NB4 (cell line): ENCODE data around the gene RNF7.
"Not testable (repeated sequence)": the region's sequence is repeated elsewhere in the genome, so short reads cannot be mapped to it uniquely, and the experiment has no call there.

Experiments used
- DNase-seq: peaks from one replicate; pipeline ENCODE4 v3.0.0; 2010; ENCODE audit warnings: low read depth
- H3K4me3 ChIP-seq: one replicate; pipeline ENCODE4 v1.5.1; 2011; ENCODE audit warnings: mild to moderate bottlenecking, low read depth, low read length, moderate library complexity
- MYC ChIP-seq: IDR thresholded peaks from 2 replicates; pipeline ENCODE4 v1.6.1; 2011; ENCODE audit warnings: low read depth, low read length
- POLR2A ChIP-seq: IDR thresholded peaks from 2 replicates; pipeline ENCODE4 v1.6.1; 2011; ENCODE audit warnings: mild to moderate bottlenecking; ENCODE audit not compliant: insufficient read length; ENCODE audit errors: extremely low read depth
- TF ChIP-seq, protein P1 (sequence below): IDR thresholded peaks from one replicate; pipeline ENCODE4 v1.5.1; 2012; ENCODE audit warnings: low read depth, low read length
- TF ChIP-seq, protein P2 (sequence below): IDR thresholded peaks from 2 replicates; pipeline ENCODE4 v1.6.1; 2011; ENCODE audit warnings: low read depth, low read length

Gene RNF7

DNA sequence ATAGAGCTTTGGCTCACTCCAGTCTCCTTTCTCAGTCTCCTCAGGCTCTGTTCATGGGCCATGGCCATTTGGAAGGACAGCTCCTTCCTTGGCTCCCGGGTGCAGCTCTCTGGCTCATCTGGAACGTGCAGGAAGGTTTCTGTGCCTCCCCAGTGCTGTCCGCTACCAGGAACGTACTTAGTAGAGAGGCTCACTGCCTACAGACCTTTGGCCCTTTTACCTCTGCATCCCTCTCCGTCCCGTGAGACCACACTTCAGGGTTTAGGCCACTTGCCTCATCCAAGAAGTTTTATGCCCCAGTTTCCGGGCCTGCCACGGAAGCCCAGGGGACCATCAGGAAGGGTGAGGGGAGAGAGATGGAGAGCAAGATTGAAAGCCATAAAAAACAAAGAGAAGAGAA, 46.0 kb downstream of the RNF7 start:
- no peak for DNase-seq
- no peak overlapping the region for H3K4me3 ChIP-seq
- TF ChIP-seq, protein P1, sequence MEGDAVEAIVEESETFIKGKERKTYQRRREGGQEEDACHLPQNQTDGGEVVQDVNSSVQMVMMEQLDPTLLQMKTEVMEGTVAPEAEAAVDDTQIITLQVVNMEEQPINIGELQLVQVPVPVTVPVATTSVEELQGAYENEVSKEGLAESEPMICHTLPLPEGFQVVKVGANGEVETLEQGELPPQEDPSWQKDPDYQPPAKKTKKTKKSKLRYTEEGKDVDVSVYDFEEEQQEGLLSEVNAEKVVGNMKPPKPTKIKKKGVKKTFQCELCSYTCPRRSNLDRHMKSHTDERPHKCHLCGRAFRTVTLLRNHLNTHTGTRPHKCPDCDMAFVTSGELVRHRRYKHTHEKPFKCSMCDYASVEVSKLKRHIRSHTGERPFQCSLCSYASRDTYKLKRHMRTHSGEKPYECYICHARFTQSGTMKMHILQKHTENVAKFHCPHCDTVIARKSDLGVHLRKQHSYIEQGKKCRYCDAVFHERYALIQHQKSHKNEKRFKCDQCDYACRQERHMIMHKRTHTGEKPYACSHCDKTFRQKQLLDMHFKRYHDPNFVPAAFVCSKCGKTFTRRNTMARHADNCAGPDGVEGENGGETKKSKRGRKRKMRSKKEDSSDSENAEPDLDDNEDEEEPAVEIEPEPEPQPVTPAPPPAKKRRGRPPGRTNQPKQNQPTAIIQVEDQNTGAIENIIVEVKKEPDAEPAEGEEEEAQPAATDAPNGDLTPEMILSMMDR, result no peak
- TF ChIP-seq POLR2A, result no peak

DNA sequence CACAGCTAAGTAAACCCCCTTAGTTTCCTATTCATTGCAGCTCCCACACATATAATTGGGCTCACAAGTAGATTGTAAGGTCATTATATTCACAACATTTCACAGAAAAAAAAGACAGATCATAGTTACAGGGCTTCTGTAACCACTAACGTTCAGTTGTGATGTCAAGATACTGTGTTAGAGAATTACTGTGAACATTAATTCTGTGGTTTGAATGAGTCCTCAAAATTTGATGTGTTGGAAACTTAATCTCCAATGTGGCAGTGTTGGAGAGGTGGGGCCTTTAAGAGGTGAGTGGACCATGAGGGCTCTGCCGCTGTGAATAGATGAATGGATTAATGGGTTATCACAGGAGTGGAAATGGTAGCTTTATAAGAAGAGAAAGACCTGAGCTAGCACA, 46.4 kb downstream of the RNF7 start:
- no peak for DNase-seq
- no peak overlapping the region for H3K4me3 ChIP-seq
- TF ChIP-seq, protein P2, sequence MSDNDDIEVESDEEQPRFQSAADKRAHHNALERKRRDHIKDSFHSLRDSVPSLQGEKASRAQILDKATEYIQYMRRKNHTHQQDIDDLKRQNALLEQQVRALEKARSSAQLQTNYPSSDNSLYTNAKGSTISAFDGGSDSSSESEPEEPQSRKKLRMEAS, result no peak
- TF ChIP-seq MYC, result no peak
- TF ChIP-seq, protein P1, result no peak
- no peak for TF ChIP-seq POLR2A

DNA sequence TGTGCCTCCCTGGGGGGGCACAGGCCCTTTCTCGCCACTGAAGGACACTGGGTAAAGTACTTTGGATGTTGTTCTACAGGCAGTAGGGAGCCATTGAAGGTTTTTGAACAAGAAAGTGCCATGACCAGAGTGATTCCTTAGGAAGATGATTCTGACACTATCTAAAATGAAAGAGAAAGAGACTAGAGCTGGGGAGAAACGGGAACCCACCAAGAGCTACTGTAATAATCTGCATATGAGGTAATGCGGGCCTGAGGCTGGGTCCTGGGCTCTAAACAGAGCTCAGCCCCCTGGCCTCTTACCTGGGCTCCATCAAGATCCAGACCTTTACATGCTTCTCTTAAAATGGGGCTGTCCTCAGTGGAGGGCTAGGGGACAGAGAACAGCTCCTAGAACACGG, 50.1 kb downstream of the RNF7 start:
- DNase-seq, result no peak
- TF ChIP-seq POLR2A (no peak), MYC (no peak)
- TF ChIP-seq, protein P2, result no peak
- TF ChIP-seq, protein P1, result no peak
- no peak overlapping the region for H3K4me3 ChIP-seq

DNA sequence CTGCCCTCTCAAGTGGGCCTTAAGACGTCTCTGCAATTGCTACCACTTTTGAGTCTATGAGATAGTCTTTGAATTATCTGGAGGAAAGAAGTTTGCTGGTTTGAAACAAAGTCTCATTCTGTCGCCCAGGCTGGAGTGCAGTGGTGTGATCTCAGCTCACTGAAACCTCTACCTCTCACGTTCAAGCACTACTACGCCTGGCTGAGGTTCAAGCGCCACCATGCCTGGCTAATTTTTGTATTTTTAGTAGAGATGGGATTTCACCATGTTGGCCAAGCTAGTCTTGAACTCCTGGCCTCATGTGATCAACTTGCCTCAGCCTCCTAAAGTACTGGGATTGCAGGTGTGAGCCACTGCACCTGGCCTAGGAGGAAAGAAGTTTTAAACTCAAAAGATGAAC, 50.7 kb downstream of the RNF7 start:
- not testable (repeated sequence) for H3K4me3 ChIP-seq, DNase-seq

DNA sequence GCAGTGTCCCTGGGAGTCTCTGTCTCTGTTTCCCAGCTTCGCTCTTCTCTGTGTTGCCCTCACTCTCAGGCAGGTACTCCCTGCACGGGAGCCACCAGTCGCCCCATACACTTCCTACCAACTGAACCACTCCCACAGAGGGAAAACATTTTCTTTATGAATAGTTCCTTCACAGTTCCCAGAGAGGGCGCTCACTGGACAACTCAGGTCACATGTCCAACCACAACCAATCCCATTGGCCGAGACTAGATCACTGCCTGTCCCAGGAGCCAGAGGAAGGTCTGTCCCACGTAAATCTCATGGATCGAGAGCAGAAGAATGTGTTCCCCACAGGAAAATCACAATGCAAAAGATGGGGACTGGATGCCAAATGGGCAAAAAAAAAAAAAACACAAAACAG, 51.2 kb downstream of the RNF7 start:
- TF ChIP-seq, protein P2, result 0 out of 2 replicates have a peak, but pooled peaks have one; percentile 14
- TF ChIP-seq POLR2A, result no peak
- peak; percentile 28 for DNase-seq
- no peak overlapping the region for H3K4me3 ChIP-seq

DNA sequence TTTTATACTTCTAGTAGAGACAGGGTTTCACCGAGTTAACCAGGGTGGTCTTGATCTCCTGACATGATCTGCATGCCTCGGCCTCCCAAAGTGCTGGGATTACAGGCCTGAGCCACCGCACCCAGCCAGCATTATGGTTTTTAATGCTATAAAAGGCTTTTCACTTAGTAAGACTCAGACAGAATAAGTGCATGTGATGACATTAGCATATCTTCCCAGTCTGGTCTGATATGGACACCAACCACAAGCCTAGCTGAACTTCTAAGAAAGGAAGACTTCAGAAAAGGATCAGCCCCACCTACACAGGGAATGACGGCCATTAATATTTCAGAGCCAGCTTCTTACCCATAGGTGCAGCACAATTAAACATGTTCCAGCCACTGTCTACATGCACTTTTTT, 52.1 kb downstream of the RNF7 start:
- TF ChIP-seq POLR2A, result no peak
- TF ChIP-seq, protein P1, result no peak
- TF ChIP-seq, protein P2, result no peak
- TF ChIP-seq MYC, result no peak
- DNase-seq, result no peak
- no peak overlapping the region for H3K4me3 ChIP-seq

DNA sequence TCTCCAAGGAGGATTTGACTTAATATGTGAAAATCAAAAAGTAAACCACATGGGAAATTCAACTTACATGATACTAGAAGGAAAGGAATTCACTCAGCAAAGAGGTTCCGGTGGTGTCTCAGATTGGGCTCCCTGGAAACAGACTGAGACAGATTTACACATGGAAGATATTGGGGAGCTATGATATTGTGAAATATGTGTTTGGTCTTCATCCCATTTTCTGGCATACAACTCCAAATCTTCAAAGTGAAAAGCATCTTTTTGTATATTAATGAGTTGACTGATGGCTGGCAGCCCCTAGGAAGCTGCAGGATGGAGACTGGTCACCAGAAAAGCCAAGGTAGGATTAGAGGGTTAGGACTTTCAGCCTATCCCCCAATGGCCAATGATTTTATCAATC, 54.4 kb downstream of the RNF7 start:
- TF ChIP-seq, protein P2, result no peak
- TF ChIP-seq POLR2A, result no peak
- TF ChIP-seq, protein P1, result no peak
- TF ChIP-seq MYC, result no peak
- H3K4me3 ChIP-seq, result no peak overlapping the region
- no peak for DNase-seq
